Endothelial cell (in vitro differentiated cells): ENCODE results near the gene NT5DC3. TPM values are rescaled to one million over a fixed set of nuclear protein-coding genes. Genes with fewer than 3 reads are reported as not detected.

ENCODE experiments used
- DNase-seq: peaks from one replicate; pipeline ENCODE4 v3.0.0; 2021; ENCODE audit warnings: low spot score
- H3K27ac Mint-ChIP-seq: one replicate; pipeline ENCODE4 v1.8.0; 2021; ENCODE audit warnings: mixed read lengths, inconsistent platforms; ENCODE audit not compliant: unreplicated experiment
- H3K27me3 Mint-ChIP-seq: one replicate; pipeline ENCODE4 v1.8.0; 2021; ENCODE audit warnings: mild to moderate bottlenecking, moderate library complexity, mixed read lengths, inconsistent platforms; ENCODE audit not compliant: unreplicated experiment
- H3K36me3 Mint-ChIP-seq: one replicate; pipeline ENCODE4 v1.8.0; 2021; ENCODE audit warnings: mild to moderate bottlenecking, low read depth, mixed read lengths, inconsistent platforms; ENCODE audit not compliant: unreplicated experiment
- H3K4me1 Mint-ChIP-seq: one replicate; pipeline ENCODE4 v1.8.0; 2021; ENCODE audit warnings: mild to moderate bottlenecking, mixed read lengths, inconsistent platforms; ENCODE audit not compliant: unreplicated experiment
- H3K4me3 Mint-ChIP-seq: one replicate; pipeline ENCODE4 v1.8.0; 2021; ENCODE audit warnings: mild to moderate bottlenecking, mixed read lengths, inconsistent platforms; ENCODE audit not compliant: unreplicated experiment
- H3K9me3 Mint-ChIP-seq: one replicate; pipeline ENCODE4 v1.8.0; 2021; ENCODE audit warnings: mixed read lengths, inconsistent platforms; ENCODE audit not compliant: unreplicated experiment
- CTCF ChIP-seq: fragments of 200-600 bp; sonication (generic); IDR thresholded peaks from one replicate; pipeline ENCODE4 v1.5.0; 2021; ENCODE audit warnings: antibody characterized with exemption; ENCODE audit not compliant: unreplicated experiment
- total RNA-seq: library from RNA; stranded (reverse); fragmentation: NEBNext Ultra II Directional; extraction: Animal tissue kit (Norgen Biotek cat#: 25700); gene quantifications from one replicate; pipeline ENCODE4 v1.2.1, GENCODE V29; 2021; ENCODE audit not compliant: unreplicated experiment

The NT5DC3 gene
- total RNA-seq, 1 donor from 2014 or later: 1.3 TPM

GRCh38 chr12:103879048-103879692, 38.1 kb upstream of the NT5DC3 start:
- peak overlapping the region; percentile 2 for H3K27ac Mint-ChIP-seq
- no peak for TF ChIP-seq CTCF
- peaks cover 24% of the 10 kb centered on the region for H3K4me1 Mint-ChIP-seq
- no peak overlapping the region for H3K4me3 Mint-ChIP-seq
- no peaks in the 10 kb centered on the region for H3K36me3 Mint-ChIP-seq
- H3K9me3 Mint-ChIP-seq: no peaks in the 10 kb centered on the region
- peaks cover 5% of the 10 kb centered on the region for H3K27me3 Mint-ChIP-seq
- no peak for DNase-seq

GRCh38 chr12:103877934-103878510, 37.0 kb upstream of the NT5DC3 start:
- peak; percentile 75 for TF ChIP-seq CTCF
- Mint-ChIP-seq H3K9me3 (no peaks in the 10 kb centered on the region), H3K4me1 (peaks cover 24% of the 10 kb centered on the region), H3K27ac (no peak overlapping the region), H3K27me3 (peaks cover 5% of the 10 kb centered on the region), H3K36me3 (no peaks in the 10 kb centered on the region), H3K4me3 (no peak overlapping the region)
- peak; percentile 67 for DNase-seq

DNA sequence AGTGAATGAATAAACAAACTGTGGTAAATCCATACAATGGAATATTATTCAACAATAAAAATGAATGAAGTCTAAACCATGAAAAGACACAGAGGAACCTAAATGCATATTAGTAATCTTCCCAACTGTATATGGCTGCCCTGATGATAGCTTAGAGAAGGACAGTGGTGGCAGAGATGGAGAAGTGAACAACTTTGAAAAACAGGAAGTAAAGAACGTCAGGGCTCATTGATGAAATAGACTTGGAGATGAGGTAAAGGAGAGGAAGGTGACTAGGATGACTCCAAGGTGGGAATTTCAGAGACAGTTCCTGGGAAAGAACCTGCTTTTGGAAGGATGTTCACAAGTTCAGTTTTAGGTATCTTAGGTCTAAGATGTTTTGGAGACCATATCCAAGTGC, 36.3 kb upstream of the NT5DC3 start:
- peaks cover 5% of the 10 kb centered on the region for H3K27me3 Mint-ChIP-seq
- no peak for DNase-seq
- no peaks in the 10 kb centered on the region for H3K36me3 Mint-ChIP-seq
- H3K27ac Mint-ChIP-seq: no peak overlapping the region
- TF ChIP-seq CTCF: no peak
- H3K9me3 Mint-ChIP-seq: no peaks in the 10 kb centered on the region
- peaks cover 20% of the 10 kb centered on the region for H3K4me1 Mint-ChIP-seq
- no peak overlapping the region for H3K4me3 Mint-ChIP-seq

GRCh38 chr12:103875666-103876065, 34.6 kb upstream of the NT5DC3 start:
- Mint-ChIP-seq H3K4me3 (no peak overlapping the region), H3K27ac (no peak overlapping the region), H3K9me3 (no peaks in the 10 kb centered on the region), H3K4me1 (peaks cover 12% of the 10 kb centered on the region), H3K27me3 (peaks cover 5% of the 10 kb centered on the region), H3K36me3 (no peaks in the 10 kb centered on the region)
- no peak for DNase-seq
- no peak for TF ChIP-seq CTCF

DNA sequence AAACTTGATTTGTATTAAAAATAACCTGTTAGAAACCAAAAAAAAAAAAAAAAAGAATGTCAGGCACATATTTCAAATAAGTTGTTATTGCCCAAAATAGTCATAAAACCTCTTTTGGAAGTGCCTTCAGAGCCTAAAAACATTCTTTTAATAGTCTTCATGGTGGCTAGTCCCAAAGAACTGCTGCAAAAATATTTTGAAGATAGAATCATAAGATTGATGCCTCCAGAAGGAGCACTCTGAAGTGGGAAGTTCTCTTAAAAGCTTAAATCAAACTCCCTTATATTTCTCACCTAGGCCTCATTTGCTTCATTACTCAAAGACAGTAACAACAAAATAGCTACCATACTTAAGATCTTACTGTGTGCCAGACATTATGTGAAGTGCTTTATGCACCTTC, 27.2 kb upstream of the NT5DC3 start:
- Mint-ChIP-seq H3K36me3 (no peaks in the 10 kb centered on the region), H3K4me1 (no peaks in the 10 kb centered on the region), H3K27ac (no peak overlapping the region), H3K4me3 (no peak overlapping the region), H3K27me3 (no peaks in the 10 kb centered on the region), H3K9me3 (no peaks in the 10 kb centered on the region)
- no peak for DNase-seq
- no peak for TF ChIP-seq CTCF
